ENCODE measurements around the gene NVL.
A peak's percentile ranks its signal among the peaks of the same experiment; 100 is the strongest.

The NVL gene

DNA sequence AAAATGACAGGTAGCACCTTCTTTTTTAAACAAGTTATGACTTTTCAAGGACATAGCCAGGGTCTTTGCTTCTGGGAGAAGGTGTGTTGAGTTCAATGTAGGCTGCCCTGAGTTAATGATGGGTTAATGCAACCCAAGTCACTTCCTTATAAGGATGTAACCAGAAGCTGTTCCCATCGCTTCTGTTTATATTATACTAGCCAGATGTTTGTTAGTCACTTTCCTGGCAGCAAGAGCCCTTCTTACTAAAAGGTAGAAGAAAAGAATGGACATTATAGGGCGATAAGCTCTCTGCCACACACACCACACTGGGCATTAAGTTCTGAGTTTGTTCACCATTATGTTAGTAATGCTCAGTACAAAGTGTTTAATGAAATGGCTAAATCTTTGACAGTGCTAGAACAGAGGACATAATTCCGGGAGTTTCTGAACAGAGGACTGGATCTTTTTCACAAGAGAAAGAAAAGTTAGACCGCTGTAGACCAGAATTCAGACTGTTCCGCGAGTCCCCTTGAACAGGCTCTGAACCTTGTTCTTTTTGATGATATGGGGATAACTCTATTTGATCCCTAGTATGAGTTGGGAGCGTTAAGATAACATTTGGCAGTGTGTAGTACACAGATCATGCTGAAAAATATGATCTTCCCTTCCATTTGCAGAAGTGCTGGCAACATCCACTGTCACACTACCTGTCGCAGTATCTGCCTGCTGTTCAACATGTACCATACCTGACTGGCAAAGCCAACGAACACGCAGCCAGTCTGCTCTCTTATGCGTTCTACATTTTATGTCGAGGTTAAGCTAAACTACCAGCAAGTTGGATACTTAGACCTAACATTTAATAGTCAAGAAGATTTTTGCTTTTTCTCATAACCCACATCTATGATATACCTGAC, 105.9 kb downstream of the NVL start (continued):
- TF ChIP-seq, protein P1, sequence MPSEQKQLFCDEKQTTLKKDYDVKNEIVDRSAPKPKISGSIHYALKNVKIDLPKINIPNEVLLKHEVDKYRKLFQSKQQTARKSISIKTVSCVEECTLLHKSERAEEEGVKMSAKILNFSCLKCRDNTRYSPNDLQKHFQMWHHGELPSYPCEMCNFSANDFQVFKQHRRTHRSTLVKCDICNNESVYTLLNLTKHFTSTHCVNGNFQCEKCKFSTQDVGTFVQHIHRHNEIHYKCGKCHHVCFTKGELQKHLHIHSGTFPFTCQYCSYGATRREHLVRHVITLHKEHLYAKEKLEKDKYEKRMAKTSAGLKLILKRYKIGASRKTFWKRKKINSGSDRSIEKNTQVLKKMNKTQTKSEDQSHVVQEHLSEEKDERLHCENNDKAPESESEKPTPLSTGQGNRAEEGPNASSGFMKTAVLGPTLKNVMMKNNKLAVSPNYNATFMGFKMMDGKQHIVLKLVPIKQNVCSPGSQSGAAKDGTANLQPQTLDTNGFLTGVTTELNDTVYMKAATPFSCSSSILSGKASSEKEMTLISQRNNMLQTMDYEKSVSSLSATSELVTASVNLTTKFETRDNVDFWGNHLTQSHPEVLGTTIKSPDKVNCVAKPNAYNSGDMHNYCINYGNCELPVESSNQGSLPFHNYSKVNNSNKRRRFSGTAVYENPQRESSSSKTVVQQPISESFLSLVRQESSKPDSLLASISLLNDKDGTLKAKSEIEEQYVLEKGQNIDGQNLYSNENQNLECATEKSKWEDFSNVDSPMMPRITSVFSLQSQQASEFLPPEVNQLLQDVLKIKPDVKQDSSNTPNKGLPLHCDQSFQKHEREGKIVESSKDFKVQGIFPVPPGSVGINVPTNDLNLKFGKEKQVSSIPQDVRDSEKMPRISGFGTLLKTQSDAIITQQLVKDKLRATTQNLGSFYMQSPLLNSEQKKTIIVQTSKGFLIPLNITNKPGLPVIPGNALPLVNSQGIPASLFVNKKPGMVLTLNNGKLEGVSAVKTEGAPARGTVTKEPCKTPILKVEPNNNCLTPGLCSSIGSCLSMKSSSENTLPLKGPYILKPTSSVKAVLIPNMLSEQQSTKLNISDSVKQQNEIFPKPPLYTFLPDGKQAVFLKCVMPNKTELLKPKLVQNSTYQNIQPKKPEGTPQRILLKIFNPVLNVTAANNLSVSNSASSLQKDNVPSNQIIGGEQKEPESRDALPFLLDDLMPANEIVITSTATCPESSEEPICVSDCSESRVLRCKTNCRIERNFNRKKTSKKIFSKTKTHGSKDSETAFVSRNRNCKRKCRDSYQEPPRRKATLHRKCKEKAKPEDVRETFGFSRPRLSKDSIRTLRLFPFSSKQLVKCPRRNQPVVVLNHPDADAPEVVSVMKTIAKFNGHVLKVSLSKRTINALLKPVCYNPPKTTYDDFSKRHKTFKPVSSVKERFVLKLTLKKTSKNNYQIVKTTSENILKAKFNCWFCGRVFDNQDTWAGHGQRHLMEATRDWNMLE (tag by site-specific recombination; conservative IDR thresholded peaks at IDR 0.05; ENCODE audit: low read depth): 0 out of 2 replicates have a peak, but pooled peaks have one; percentile 5
- peak; percentile 21; the same call in 1 of the 2 replicates for TF ChIP-seq KLF8 (tag by site-specific recombination; IDR thresholded peaks at IDR 0.05)
- peak; percentile 49 for TF ChIP-seq ZNF24 (tag by site-specific recombination; IDR thresholded peaks at IDR 0.05)
- TF ChIP-seq, protein P2, sequence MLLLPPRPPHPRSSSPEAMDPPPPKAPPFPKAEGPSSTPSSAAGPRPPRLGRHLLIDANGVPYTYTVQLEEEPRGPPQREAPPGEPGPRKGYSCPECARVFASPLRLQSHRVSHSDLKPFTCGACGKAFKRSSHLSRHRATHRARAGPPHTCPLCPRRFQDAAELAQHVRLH (tag by site-specific recombination; IDR thresholded peaks at IDR 0.05): peak; percentile 91
- no peak for TF ChIP-seq ZNF626 (tag by site-specific recombination; IDR thresholded peaks at IDR 0.05)
- no peak for TF ChIP-seq ZNF548 (tag by site-specific recombination; IDR thresholded peaks at IDR 0.05)
- TF ChIP-seq ZNF600 (tag by site-specific recombination; IDR thresholded peaks at IDR 0.05): peak; percentile 56
- TF ChIP-seq ZNF10 (tag by site-specific recombination; IDR thresholded peaks at IDR 0.05): 0 out of 2 replicates have a peak, but pooled peaks have one; percentile 14
- 0 out of 2 replicates have a peak, but pooled peaks have one; percentile 32 for TF ChIP-seq ZNF335 (tag by site-specific recombination; conservative IDR thresholded peaks at IDR 0.05)
- TF ChIP-seq TRIM28 (IDR thresholded peaks at IDR 0.05; ENCODE audit: borderline replicate concordance, low read length): 0 out of 2 replicates have a peak, but pooled peaks have one; percentile 79
- TF ChIP-seq ZNF366 (tag by site-specific recombination; conservative IDR thresholded peaks at IDR 0.05): 0 out of 2 replicates have a peak, but pooled peaks have one; percentile 37
- no peak for TF ChIP-seq TCF7L2 (IDR thresholded peaks at IDR 0.05; ENCODE audit: borderline replicate concordance, low read depth, low read length)
- TF ChIP-seq, protein P3, sequence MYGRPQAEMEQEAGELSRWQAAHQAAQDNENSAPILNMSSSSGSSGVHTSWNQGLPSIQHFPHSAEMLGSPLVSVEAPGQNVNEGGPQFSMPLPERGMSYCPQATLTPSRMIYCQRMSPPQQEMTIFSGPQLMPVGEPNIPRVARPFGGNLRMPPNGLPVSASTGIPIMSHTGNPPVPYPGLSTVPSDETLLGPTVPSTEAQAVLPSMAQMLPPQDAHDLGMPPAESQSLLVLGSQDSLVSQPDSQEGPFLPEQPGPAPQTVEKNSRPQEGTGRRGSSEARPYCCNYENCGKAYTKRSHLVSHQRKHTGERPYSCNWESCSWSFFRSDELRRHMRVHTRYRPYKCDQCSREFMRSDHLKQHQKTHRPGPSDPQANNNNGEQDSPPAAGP (tag by site-specific recombination; IDR thresholded peaks at IDR 0.05): no peak
- peak; percentile 98 for TF ChIP-seq SCRT2 (tag by site-specific recombination; IDR thresholded peaks at IDR 0.05)
- TF ChIP-seq, protein P4, sequence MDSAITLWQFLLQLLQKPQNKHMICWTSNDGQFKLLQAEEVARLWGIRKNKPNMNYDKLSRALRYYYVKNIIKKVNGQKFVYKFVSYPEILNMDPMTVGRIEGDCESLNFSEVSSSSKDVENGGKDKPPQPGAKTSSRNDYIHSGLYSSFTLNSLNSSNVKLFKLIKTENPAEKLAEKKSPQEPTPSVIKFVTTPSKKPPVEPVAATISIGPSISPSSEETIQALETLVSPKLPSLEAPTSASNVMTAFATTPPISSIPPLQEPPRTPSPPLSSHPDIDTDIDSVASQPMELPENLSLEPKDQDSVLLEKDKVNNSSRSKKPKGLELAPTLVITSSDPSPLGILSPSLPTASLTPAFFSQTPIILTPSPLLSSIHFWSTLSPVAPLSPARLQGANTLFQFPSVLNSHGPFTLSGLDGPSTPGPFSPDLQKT (IDR thresholded peaks at IDR 0.05; ENCODE audit: borderline replicate concordance, low read depth, low read length): no peak
- TF ChIP-seq ZXDB (tag by site-specific recombination; IDR thresholded peaks at IDR 0.05): no peak
- TF ChIP-seq ZNF843 (tag by site-specific recombination; IDR thresholded peaks at IDR 0.05): no peak
- peak; percentile 36; the same call in 1 of the 2 replicates for TF ChIP-seq ZEB2 (tag by site-specific recombination; IDR thresholded peaks at IDR 0.05)
- TF ChIP-seq OSR2 (tag by site-specific recombination; IDR thresholded peaks at IDR 0.05): peak; percentile 86

Data from HEK293 (cell line).